GM08714 (cell line): ENCODE measurements around the gene METTL1.

Source experiments
- H3K4me3 ChIP-seq: fragments of 200-500 bp; sonication (Bioruptor generic); 2 replicates; pipeline ENCODE4 v1.5.1; 2014; ENCODE audit warnings: mild to moderate bottlenecking, low read length, inconsistent platforms
- ZNF274 ChIP-seq: IDR thresholded peaks from 2 replicates; pipeline ENCODE4 v1.6.1; 2012; ENCODE audit warnings: mild to moderate bottlenecking, low read depth, low read length

METTL1 gene

GRCh38 chr12:57767305-57767698 lies 4.6 kb downstream of the METTL1 start:
- no peak for TF ChIP-seq ZNF274
- no peak overlapping the region for H3K4me3 ChIP-seq

DNA sequence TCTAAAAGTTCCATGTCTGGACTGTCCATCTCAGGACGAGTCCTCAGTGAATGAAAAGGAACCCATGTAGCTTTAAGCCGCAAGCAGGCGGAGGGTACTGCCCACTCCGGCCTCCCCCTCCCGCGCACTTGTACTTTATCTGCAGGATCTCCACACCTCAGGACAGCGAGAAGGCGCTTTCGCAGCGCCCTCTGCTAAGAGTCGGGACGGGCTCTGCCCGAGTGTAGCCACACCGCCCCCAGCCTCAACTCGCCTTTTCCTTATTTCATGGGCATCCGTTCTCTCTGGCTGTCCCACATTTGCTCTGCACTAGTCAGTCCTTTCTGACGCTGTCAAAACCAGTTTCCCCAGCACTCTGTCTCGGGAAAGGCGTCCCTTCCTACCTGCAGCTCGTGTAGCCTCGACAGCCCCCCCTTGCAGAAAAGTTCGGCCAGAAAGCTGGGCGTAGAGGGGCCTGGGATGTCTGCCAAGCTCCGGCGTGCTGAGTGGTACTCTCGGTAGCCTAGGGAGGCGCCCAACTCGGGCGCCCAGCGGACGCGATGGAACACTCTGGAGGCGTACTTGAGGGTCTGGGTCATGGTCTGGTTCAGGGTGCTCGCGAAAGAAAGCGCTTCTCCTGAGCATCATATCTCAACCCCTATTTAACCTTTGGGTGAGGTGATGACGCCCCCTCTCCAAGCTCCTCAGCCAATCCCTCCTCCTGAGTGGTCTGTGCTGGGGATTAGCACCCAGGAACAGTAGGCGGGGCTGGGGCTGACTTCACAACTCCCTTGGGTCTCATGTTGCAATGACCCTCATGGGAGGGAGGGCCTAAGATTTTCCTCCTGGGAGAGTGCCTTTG lies 5.2 kb downstream of the METTL1 start, which contains the start of gene CYP27B1:
TSS of gene CYP27B1 (minus strand) at position 615 of the 841 bp plus-strand sequence. CDS start at position 578, 37 bp downstream.
- H3K4me3 ChIP-seq: no peak within 1 kb of the TSS; the same call in 1 of the 2 replicates

GRCh38 chr12:57765698-57766463 lies 6.0 kb downstream of the METTL1 start:
- no peak for TF ChIP-seq ZNF274
- H3K4me3 ChIP-seq: no peak overlapping the region; the same call in 1 of the 2 replicates

More for the DNA sequence above, 5.2 kb downstream of the METTL1 start, which contains the start of gene CYP27B1:
- TF ChIP-seq ZNF274: no peak

- TF ChIP-seq ZNF274: no peak
- peak overlapping the region; percentile 9; the same call in 1 of the 2 replicates for H3K4me3 ChIP-seq
Observed at GRCh38 chr12:57765003-57765697, 6.8 kb downstream of the METTL1 start.

GRCh38 chr12:57764662-57765002 lies 7.3 kb downstream of the METTL1 start:
- H3K4me3 ChIP-seq: peak overlapping the region; percentile 9; the same call in 1 of the 2 replicates
- TF ChIP-seq ZNF274: no peak

DNA sequence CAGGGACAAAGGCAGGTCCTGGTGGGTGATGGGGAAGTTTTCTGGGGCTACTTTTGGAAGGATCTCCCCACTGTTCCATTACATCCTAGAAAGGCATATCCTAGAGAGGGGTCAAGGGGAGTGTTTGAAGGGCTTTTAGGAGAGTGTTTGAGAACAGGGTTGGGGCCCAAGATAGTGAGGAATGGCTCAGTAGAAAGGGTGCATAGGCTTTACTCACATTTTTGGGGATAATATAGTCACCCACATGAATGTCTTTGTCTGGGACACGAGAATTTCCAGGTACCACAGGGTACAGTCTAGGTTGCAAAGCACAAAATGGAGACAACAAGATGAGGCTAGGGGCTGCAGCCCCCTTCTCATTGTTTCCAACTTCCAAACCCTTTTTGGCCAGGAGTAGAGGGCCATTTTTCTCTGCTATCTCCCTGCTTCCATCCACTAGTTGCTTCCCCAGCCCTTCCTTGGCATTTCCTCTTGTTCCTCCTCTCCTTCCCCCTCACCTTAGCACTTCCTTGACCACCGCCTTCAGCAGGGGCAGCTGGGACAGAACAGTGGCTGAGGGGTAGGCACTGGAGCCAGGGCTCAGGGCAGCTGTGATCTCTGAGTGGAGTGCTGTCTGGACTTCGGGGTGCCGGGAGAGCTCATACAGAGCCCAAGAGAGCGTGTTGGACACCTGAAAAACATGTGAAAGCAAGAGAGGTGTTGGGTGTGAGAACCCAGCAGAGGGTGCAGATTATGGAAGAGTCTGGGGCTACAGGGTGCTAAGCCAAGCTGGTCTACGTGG lies 7.8 kb downstream of the METTL1 start:
- no peak for TF ChIP-seq ZNF274
- H3K4me3 ChIP-seq: no peak overlapping the region

DNA sequence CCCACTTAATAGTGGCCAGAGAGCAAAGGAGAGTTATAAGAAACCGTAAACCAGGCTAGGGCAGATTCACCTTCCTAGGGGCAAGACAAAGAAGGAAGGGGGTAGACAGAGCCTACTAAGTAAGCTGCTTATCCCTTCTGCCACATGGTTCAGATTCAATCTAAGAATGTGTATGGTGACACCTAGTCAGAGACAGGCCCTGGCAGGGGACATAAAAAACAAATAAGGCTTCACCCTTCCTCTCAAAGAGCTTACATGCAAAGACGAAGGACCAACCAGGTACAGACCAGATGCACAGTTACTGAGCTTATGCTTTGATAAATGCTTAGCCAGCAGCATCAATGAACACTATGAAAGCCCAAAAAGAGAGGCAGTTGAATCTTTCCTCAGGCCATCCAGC lies 9.4 kb downstream of the METTL1 start:
- no peak for TF ChIP-seq ZNF274
- no peak overlapping the region for H3K4me3 ChIP-seq

- TF ChIP-seq ZNF274: no peak
- H3K4me3 ChIP-seq: no peak overlapping the region
Observed at GRCh38 chr12:57761391-57761998, 10.4 kb downstream of the METTL1 start.

DNA sequence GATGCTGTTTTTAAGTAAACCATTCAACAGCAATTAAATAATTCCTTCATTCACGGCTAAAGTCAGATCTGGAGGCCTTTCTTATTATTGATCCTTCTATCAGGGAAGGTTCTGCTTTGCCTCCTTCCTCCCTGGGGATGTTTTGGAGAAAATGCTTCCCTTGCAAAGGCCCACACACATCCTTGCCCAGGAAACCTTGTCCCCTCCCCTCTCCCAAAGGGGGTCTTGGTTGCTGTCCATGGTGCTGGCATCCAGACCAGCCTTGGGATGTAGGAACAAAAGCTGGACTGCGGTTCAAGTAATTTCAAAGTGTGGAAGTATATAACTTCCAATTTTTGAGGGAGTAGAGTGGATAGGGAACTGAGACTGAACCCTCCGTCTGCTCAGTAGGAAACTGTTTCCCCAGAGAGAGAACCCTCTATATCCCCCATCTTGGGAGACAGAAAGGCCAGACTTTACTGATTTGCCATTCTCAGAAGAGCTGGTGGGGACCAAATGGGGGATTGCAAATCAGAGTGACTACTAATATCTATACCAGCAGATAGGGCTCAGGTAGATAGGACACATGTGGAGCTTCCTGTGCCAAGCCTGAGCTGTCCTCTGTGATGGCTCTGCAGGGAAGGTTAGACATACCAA lies 11.4 kb downstream of the METTL1 start:
- no peak for TF ChIP-seq ZNF274
- H3K4me3 ChIP-seq: no peak overlapping the region

- no peak for TF ChIP-seq ZNF274
Observed at GRCh38 chr12:57759360-57759980, 12.4 kb downstream of the METTL1 start.

GRCh38 chr12:57758552-57759359 lies 13.1 kb downstream of the METTL1 start:
- H3K4me3 ChIP-seq: no peak overlapping the region
- TF ChIP-seq ZNF274: no peak

More at GRCh38 chr12:57759360-57759980, 12.4 kb downstream of the METTL1 start:
- H3K4me3 ChIP-seq: no peak overlapping the region

DNA sequence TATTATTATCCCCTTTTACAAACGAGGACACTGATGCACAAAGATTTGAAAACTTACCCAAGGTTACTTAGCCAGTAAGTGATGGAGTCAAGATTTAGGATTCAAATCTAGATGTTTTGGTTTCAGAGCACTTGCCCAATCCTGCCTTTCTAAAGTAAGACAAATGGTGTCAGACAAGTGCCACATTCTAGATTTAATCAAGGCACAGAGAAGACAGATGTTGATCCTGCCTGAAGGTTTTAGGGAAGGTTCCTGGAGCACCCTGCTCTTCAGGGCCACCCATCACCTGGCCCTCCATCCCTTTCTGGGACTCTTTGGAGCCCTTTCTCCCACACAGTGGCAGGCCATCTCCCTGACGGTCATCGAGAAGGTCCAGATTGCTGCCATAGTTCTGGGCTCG lies 14.1 kb downstream of the METTL1 start:
- TF ChIP-seq ZNF274: no peak
- H3K4me3 ChIP-seq: no peak overlapping the region
